Measurements from ENCODE around the gene C1orf167.

C1orf167 gene

GRCh38 chr1:11735531-11735853 is 26.5 kb upstream of the C1orf167 start:
- intact Hi-C loops (cut with DNase I) = no loop called here
- DNase-seq = no peak

- intact Hi-C loops (cut with DNase I) = no loop called here
These were observed 25.9 kb upstream of the C1orf167 start, which contains the start of gene AGTRAP for GRCh38 chr1:11735854-11736745. TSS of gene AGTRAP (plus strand) at chr1:11736136. CDS start at chr1:11736209, 73 bp downstream.

GRCh38 chr1:11736746-11737639 is 25.0 kb upstream of the C1orf167 start:
- intact Hi-C loops (cut with DNase I) = no loop called here
- no peak for DNase-seq

More at GRCh38 chr1:11735854-11736745, 25.9 kb upstream of the C1orf167 start, which contains the start of gene AGTRAP:
- DNase-seq = peak; percentile 95 to 100 (median 98)

- intact Hi-C loops (cut with DNase I) = no loop called here
- no peak for DNase-seq
These were observed 23.9 kb upstream of the C1orf167 start for GRCh38 chr1:11738096-11738495.

- DNase-seq = no peak
- intact Hi-C loops (cut with DNase I) = no loop called here
These were observed 23.2 kb upstream of the C1orf167 start for GRCh38 chr1:11738783-11739182.

- no peak for DNase-seq
- intact Hi-C loops (cut with DNase I) = no loop called here
These were observed 21.5 kb upstream of the C1orf167 start for GRCh38 chr1:11740258-11741192.

- intact Hi-C loops (cut with DNase I) = no loop called here
- no peak for DNase-seq
These were observed 20.5 kb upstream of the C1orf167 start for GRCh38 chr1:11741482-11741881.

GRCh38 chr1:11741919-11742558 is 20.0 kb upstream of the C1orf167 start:
- intact Hi-C loops (cut with DNase I) = no loop called here
- no peak for DNase-seq

- intact Hi-C loops (cut with DNase I) = no loop called here
- DNase-seq = no peak
These were observed 17.7 kb upstream of the C1orf167 start for GRCh38 chr1:11744287-11744686.

GRCh38 chr1:11746092-11746491 is 15.9 kb upstream of the C1orf167 start:
- intact Hi-C loops (cut with DNase I) = no loop called here
- DNase-seq = no peak

GRCh38 chr1:11746795-11747487 is 15.1 kb upstream of the C1orf167 start:
- DNase-seq = no peak
- intact Hi-C loops (cut with DNase I) = no loop called here

GRCh38 chr1:11748294-11749202 is 13.4 kb upstream of the C1orf167 start:
- intact Hi-C loops (cut with DNase I) = no loop called here
- no peak for DNase-seq

- intact Hi-C loops (cut with DNase I) = no loop called here
- peak in 3 of 10 donors; percentile 33 to 94 (median 66) for DNase-seq
These were observed 12.7 kb upstream of the C1orf167 start for GRCh38 chr1:11749203-11749689.

- no peak for DNase-seq
- intact Hi-C loops (cut with DNase I) = no loop called here
These were observed 12.0 kb upstream of the C1orf167 start for GRCh38 chr1:11749996-11750395.

- no peak for DNase-seq
- intact Hi-C loops (cut with DNase I) = no loop called here
These were observed 10.9 kb upstream of the C1orf167 start for GRCh38 chr1:11751087-11751486.

GRCh38 chr1:11752359-11753088 is 9.5 kb upstream of the C1orf167 start:
- DNase-seq = no peak
- intact Hi-C loops (cut with DNase I) = no loop called here

GRCh38 chr1:11753555-11754208 is 8.3 kb upstream of the C1orf167 start:
- no peak for DNase-seq
- intact Hi-C loops (cut with DNase I) = no loop called here
